T-helper 22 cell (primary cell): ENCODE results near the gene EFHD1.

Source experiments
- DNase-seq: peaks from one replicate; pipeline ENCODE4 v3.0.0-alpha.2; 2020; ENCODE audit warnings: low read depth

The EFHD1 gene, protein sequence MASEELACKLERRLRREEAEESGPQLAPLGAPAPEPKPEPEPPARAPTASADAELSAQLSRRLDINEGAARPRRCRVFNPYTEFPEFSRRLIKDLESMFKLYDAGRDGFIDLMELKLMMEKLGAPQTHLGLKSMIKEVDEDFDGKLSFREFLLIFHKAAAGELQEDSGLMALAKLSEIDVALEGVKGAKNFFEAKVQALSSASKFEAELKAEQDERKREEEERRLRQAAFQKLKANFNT

DNA sequence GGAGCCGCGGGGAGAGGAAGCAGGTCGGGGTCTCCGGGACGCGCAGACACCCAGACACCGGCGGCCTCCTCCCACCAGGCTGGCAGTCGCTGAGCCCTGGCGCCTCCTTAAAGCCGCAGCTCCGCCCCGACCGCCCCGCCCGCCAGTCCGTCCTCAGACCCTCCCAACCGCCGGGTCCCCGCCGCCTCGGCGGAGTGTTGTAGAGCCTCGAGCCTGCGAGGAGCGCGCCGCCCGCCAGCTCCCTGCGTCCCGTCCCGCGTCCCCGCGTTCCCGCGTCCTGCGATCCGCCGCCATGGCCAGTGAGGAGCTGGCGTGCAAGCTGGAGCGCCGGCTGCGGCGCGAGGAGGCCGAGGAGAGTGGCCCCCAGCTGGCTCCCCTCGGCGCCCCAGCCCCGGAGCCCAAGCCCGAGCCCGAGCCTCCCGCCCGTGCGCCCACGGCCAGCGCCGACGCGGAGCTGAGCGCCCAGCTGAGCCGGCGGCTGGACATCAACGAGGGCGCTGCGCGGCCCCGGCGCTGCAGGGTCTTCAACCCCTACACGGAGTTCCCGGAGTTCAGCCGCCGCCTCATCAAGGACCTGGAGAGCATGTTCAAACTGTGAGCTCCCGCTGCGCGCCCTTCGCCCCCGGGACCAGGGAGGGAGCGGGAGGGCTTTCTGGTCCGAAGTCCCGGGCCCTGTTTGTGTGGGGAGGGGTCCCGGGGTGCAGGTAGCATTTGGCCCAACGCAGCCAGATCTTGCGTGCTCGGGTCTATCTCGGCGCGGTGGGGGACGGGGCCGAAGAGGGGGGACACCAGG is at the start of gene EFHD1:
TSS of gene EFHD1 (plus strand) at position 192 of the 793 bp plus-strand sequence. CDS start at position 293, 101 bp downstream.
- peak; percentile 9 for DNase-seq

DNA sequence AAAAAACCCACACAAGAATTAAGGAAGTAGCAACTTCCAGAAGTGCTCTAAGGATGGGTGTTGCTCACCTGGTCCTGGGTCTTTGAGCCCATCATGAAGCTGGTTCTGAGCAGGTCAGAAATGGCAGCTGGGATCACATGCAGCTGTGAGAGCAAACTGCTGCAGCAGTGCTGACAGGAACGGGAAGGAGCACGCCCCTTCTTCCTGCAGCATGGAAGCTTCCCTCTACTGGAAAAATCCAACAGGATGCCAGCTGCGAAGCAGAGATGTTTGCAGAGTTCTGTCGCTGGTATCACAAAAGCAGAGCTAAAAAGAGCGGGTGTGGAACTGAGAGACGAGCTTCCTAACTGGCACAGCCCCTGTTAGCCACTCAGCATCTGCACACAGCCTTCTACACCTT is 49.2 kb upstream of the EFHD1 start:
- DNase-seq, result no peak

DNA sequence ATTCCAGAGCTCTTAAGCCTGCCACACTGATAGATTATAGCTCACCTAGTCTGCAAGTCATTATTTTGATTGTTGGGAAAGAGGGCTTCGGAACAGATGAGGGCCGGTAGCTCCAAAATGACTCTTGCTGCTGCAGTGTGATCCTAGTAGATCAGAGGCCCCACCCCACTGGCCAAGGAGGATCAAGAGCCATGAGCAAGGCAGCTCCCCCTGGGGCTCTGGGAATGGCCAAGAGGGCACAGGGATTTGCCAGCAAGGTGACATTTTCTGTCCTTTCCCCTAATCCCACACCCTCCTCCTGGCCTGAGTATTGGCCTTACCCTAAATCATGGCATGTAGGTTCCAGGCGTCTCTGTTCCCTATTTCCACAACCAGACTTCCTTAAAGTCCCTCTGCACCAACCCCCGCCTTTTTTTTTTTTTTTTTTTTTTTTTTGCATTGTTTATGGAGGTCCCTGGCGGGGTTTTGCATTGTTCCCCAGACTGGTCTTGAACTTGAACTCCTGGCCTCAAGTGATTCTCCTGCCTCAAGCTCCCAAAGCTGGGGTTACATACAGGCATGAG is 46.4 kb upstream of the EFHD1 start:
- no peak for DNase-seq

DNA sequence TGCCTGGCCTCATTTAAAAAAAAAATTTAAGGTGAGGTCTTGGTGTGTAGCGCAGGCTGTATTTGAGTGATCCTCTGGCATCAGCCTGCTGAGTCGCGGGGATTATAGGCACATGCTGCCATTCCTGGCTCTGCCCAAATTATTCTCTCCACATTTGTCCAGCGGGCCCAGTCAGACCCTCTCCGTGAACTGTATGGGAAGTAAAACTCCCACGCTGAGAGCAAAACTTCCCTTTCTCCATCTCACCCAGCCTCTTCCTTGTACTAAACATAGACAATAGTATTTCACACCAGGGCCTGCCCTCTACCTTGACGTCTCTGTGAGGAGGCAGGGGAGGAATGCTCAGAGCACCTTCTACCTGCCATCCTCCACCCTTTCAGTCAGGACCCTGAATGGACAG is 45.9 kb upstream of the EFHD1 start:
- DNase-seq, result no peak

DNA sequence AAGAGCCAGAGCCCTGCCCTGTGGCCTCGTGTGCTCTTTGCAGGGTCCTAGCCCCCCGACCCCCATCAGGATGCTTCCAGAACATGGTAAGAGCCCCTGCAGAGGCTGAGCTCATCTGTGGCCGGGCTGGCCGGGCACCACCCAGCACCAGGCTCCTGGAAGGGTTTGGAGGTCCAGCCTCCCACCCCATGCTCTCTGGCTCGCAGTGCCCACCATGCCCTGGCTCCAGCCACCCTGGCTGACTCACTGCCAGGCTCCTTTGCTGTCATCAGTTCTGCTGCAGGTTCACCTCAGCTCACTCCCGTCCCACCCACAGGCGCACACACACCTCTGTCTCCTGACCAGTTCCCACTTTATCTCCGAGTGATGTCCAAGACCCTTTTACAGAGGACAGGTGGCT is 45.4 kb upstream of the EFHD1 start:
- DNase-seq, result no peak

DNA sequence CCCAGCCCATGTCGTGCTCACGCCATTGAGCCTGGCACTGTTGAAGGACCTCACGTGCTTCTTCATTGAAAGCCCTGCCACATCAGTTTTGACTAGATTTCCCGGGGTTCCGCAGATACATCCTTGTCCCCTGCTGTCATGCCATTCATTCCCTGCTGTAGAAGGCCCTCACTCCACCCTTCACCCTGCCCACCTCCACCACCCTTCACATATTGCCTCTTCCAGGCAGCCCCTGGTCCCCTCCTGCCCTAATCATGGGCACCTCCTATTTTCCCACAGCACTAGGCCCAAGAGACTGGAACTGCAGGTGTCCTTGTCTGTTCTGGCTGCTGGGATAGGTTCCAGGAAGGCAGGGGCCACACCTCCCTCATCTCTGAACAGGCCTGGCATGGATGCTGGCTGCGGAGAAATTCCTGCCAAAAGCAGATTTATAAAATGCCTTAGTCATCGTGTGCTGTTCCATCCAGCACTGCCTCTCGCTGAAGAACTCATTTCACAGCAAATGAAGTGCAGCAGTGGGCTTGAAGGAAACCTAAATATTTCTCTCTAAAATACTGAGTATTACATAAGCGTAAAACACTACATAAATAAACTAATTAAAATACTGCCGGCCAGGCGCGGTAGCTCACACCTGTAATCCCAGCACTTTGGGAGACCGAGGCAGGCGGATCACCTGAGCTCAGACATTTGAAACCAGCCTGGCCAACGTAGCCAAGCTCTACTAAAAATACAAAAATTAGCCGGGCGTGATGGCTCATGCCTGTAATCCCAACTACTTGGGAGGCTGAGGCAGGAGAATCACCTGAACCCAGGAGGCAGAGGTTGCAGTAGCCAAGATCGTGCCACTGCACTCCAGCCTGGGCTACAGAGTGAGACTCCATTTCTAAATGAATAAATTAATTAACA is 44.5 kb upstream of the EFHD1 start:
- DNase-seq, result no peak

DNA sequence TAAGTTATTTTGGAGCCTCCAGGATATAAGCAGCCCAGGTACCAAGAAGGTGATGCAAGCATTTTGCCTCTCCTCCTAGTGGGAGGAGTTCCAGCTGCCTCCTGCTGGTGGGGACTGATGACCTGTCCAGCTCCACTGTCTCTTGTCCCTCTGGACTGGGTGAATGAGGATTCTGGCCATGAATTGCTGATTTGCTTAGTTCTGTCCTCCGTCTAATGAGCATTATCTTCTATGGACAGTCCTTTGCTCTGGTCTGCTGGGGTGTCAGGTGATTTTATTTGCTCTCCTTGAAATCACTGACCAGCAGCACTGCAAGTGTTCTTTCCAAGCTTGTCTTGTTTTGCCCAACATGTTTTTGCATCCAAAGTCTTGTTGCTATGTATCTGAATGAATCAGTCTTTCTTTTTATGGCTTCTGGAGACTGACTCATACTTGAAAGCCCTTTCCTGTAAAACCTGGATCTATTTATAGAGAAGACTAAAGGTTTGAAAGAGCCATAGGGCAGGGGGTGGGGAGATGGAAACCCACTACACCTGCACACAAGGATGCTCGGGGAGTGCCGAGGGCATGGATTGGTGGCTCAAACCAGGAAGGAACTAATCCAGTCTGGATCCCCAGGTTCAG is 40.5 kb upstream of the EFHD1 start:
- DNase-seq, result no peak

DNA sequence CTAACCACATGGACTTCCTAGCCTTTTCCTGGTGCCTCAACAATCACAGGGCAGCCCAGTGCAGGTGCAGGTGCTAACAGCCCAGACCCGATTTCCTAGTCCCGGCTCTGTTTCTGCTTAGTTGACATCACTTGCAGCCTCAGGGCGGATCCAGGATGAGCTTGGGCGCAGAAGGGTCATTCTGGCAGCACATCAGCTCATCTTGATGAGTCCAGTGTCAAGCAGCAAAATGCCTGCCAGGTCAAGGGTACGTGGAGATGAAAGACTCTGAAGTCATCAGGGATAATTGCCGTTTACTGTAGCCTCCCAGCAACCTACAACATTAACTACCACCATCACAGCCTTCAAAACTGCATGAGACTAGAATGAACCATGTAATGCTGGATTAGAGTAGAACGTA is 39.4 kb upstream of the EFHD1 start:
- no peak for DNase-seq

DNA sequence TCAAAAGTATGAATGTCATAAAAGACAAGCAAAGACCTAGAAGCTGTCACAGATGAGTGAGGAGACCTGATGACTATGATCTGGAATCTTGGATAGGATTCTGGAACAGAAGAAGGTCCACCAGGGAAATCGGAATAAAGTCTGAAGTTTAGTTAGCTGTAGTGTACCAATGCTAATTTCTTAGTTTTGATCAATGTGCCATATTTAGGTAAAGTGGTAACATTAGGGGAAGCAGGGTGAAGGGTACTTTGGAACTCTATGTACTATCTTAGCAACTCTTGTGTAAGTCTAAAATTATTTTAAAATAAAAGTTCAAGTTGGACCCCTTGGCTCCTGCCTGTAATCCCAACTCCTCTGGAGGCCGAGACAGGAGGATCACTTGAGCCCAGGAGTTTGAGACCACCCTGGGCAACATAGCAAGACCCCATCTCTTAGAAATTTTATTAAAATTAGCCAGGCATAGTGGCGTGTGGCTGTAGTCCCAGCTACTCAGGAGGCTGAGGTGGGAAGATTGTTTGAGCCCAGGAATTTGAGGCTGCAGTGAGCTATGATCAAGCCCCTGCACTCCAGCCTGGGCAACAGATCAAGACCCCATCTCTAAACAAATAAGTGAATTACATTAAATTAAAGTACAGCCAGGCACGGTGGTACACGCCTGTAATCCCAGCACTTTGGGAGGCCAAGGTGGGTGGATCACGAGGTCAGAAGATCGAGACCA is 35.9 kb upstream of the EFHD1 start:
- no peak for DNase-seq

DNA sequence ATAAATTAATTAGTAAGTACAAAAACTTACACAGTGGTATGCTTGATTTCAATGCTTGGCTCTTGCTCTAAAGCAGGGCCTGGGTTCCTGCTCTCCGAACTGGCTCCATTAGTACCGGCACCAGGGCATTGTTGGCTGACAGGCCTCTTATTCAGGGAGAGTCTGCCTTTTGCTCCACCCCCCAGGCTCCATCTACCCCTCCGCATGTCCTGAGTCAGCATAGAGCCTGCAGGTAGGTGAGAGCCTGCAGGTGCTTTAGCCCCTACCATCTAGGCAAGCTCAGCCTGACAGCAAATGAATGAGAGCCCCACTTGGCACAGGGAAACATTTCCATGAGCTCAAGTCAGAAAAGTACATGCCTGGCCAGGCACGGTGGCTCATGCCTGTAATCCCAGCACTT is 35.1 kb upstream of the EFHD1 start:
- no peak for DNase-seq

DNA sequence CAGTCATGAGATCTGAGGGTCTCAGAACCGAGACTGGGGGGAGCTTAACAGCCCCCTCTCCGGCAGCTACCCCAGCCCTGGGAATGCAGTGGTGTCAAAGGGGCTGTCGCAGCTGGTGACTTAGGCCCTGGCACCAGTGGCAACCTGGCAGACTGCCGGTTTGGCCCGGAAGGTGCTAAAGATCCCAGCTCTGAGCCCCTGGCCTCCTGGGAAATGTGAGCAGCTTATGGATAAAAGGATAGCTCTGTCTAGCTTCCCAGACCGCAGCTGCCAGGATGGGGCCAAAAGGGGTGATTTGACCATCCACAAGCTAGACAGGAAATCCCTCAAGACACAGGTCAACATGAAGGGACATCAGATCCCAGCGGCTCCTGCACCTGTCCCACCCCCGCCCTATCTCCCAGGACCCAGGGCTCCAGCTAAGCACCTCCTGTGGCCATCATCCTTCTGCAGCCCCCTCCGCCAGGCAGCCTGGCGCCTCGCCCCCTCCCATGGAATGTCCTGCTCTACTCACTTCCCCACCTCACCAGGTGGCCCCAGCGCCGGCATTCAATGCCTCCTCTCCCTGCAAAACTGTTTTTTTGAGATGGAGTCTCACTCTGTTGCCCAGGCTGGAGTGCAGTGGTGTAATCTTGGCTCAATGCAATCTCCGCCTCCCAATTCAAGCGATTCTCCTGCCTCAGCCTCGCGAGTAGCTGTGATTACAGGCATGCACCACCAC is 33.2 kb upstream of the EFHD1 start:
- no peak for DNase-seq

DNA sequence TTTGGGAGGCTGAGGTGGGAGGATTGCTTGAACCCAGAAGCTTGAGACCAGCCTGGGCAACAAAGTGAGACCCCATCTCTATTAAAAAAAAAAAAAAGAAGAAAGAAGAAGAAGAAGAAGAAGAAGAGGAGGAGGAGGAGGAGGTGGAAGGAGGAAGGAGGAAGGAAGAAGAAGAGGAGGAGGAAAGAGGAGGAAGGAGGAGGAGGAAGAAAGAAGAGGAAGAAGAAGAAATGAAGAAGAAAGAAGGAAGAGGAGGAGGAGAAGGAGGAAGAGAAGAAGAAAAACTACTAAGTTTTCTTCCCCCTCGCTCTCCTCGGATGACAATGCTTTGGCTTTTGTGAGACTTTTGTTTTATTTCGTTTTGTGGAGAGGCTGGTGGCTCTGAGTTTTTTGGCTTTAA is 30.1 kb upstream of the EFHD1 start:
- DNase-seq, result no peak

DNA sequence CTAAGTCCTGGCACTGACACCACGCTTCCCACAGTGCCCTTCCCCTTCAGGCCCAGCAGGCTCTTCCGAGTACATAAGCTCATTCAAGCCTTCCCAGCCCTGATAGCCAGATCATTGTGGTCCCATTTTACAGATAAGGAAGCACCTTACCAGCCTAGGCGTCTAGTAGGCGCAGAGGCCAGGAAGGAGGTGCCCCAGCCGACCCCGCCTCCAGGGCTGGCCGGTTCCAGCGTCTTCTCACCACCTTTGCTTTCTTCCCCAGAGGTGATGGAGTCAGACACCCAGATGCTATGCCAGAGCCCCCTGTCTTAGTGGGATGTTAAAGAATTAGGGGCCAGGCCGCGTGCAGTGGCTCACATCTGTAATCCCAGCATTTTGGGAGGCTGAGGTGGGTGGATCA is 28.9 kb upstream of the EFHD1 start:
- no peak for DNase-seq

DNA sequence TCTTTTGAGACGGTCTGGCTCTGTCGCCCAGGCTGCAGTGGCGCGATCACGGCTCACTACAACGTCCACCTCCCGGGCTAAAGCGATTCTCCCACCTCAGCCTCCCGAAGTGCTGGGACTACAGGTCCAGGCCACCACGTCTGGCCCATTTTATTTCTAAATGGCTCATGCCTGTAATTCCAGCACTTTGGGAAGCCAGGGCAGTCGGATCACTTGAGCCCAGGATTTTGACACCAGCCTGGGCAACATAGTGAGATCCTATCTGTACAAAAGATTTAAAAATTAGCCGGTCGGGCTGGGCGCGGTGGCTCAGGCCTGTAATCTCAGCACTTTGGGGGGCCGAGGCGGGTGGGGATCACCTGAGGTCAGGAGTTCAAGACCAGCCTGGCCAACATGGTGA is 26.4 kb upstream of the EFHD1 start:
- DNase-seq, result no peak

DNA sequence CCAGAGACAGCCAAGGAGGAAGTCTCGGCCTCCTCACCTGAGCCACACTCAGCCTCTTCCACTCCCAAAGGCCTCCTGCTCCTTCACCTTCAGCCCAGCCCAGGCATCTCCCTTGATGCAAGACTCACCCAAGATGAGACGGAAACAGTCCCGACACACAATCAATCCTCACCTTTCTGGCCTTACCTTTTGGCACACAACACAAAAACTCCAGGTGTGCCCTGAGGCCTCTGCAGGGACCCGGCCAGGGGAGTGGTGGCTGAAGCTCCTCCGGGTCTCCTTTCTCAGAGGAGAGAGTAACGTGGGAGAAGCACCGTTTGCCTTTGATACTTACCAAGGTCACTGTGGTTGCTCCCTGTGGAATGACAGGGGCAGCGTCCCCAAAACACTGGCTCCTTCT is 23.8 kb upstream of the EFHD1 start:
- DNase-seq, result no peak

DNA sequence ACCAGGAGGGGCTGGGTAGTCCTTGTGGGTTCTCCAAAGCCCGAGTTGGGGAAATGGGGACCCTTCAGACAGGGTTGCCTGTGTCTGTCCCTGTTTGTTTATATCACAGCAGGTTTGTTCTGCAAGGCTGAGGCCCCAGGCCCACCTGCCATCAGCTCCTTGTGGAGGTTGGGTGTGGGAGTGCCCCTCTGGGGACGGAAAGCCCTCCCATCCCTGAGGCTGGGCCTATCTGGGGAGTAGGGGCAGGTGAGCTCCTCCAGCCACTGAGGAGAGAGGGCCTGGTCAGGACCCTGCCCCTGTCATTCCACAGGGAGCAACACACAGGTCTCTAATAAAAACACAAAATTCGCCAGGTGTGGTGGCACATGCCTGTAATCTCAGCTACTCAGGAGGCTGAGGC is 23.3 kb upstream of the EFHD1 start:
- DNase-seq, result no peak

DNA sequence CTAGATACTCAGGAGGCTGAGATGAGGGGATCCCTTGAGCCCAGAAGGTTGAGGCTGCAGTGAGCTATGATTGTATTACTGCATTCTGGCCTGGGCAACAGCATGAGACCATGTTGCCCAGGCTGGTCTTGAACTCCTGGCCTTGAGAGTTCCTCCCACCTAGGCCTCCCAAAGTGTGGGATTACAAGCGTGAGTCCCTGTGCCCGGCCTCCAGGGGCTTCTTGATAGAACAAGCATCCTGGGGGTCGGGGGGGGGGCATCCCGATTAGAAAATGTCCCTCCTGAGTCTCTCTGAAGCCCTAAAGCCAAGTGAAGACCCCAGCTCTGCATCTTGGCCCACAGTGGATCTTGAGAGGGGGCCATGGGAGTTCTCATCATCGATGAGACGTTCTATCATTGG is 22.3 kb upstream of the EFHD1 start:
- DNase-seq, result no peak

DNA sequence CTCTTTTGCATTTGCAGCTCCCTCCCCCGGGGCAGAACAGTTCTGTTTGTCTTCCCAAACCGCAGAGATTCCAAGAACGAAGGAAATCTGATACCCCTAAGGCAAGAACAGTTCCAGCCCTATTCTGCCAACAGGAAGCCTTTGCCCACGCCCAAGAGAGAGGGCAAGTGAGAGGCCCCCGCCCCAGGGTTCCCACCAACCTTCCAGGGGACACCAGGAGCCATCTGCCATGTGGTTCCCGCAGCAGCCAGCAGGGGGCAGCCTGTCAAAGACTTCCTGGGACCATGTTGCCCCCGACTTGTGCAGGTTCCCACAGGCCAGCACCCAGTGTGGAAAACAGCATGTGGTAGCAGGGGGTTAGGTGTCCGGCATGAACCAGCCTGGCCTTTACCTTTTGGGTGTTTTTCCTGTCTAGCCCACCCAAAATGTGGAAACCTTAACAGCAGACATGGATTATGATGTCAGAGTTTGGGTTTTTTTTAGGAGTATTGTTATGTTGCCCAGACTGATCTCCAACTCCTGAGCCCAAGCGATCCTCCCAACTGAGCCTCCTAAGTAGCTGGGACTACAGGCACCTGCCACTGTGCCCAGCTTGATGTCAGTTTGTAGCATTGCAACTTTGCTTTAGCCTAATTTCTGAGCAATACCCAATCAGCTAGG is 21.7 kb upstream of the EFHD1 start:
- DNase-seq, result peak; percentile 9

DNA sequence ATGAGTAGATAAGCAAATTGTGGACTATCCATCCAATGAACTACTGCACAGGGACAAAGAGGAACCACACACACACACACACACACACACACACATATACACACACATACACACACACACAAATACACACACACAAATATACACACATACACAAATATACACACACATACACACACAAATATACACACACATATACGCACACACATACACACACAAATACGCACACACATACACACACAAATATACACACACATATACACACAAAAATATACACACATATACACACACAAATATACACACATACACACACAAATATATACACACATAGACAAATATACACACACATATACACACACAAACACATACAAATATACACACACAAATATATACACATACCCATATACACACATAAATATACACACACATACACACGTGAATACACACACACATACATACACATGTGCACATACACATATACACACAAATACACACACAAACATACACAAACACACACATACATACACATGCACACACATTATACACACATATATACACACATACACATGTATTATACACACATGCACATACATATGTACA is 19.8 kb upstream of the EFHD1 start:
- DNase-seq, result no peak

DNA sequence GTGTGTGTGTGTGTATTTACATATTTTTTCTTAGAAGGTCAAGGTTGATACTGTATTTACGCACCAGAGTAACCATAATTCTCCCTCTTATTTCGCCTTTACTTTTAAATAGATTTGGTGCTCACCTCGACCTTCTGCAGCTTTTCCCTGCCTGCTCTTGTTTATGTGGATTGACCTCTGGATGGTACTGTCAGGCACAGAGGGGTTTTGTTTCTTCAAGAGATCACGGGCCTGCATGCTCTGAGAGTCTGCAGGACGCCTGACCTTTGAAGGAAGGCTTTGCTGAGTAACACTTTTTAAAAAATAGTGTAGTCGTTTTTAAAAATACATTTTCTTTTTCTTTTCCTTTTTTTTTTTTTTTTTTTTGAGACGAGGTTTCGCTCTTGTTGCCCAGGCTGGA is 18.1 kb upstream of the EFHD1 start:
- DNase-seq, result no peak
